ENCODE data around the gene PAPOLB. TPM values are rescaled to one million over a fixed set of nuclear protein-coding genes. Genes with fewer than 3 reads are reported as not detected.

Gene PAPOLB
- polyA plus RNA-seq, 3 donors, result not detected

- Histone ChIP-seq H2AFZ (ENCODE audit: insufficient read depth, low read depth, low read length, poor library complexity, severe bottlenecking) (no peak overlapping the region), H3K9ac (ENCODE audit: insufficient read depth, low read length, poor library complexity, severe bottlenecking) (no peak overlapping the region), H3K4me2 (replicated peaks; ENCODE audit: extremely low read depth, low read length, poor library complexity, severe bottlenecking) (no peak overlapping the region), H3K4me1 (ENCODE audit: control insufficient read depth in 1 of 2, insufficient read depth in 2 of 2, low read length in 2 of 2) (no peaks in the 10 kb centered on the region), H3K27me3 (ENCODE audit: control insufficient read depth in 2 of 2, insufficient read depth in 2 of 2, low read length in 2 of 2) (peaks cover 0 to 12% of the 10 kb centered on the region in 2 donors), H3K36me3 (replicated peaks in 1 of 2; ENCODE audit: control insufficient read depth in 1 of 2, insufficient read depth in 2 of 2, low read length in 2 of 2) (no peaks in the 10 kb centered on the region), H3K27ac (ENCODE audit: low read depth in 1 of 2, low read length in 2 of 2) (no peak overlapping the region), H3K9me3 (replicated peaks in 1 of 2; ENCODE audit: control insufficient read depth in 1 of 2, insufficient read depth in 1 of 2, low read length in 2 of 2) (no peaks in the 10 kb centered on the region), H3K79me2 (ENCODE audit: insufficient read depth, low read length) (no peaks in the 10 kb centered on the region), H3K4me3 (replicated peaks in 1 of 3; ENCODE audit: low read depth in 2 of 3, low read length in 3 of 3) (no peak overlapping the region), H4K20me1 (ENCODE audit: insufficient read depth, low read length) (no peaks in the 10 kb centered on the region)
- H3K4me1 Mint-ChIP-seq, result no peaks in the 10 kb centered on the region
- no peak overlapping the region for H3K27ac Mint-ChIP-seq
- intact Hi-C loops (cut with micrococcal nuclease), result no loop called here
- H3K36me3 Mint-ChIP-seq, result no peaks in the 10 kb centered on the region
- H3K9me3 Mint-ChIP-seq, result peaks cover 0 to 8% (median 0%) of the 10 kb centered on the region in 7 donors
- TF ChIP-seq, protein P1, sequence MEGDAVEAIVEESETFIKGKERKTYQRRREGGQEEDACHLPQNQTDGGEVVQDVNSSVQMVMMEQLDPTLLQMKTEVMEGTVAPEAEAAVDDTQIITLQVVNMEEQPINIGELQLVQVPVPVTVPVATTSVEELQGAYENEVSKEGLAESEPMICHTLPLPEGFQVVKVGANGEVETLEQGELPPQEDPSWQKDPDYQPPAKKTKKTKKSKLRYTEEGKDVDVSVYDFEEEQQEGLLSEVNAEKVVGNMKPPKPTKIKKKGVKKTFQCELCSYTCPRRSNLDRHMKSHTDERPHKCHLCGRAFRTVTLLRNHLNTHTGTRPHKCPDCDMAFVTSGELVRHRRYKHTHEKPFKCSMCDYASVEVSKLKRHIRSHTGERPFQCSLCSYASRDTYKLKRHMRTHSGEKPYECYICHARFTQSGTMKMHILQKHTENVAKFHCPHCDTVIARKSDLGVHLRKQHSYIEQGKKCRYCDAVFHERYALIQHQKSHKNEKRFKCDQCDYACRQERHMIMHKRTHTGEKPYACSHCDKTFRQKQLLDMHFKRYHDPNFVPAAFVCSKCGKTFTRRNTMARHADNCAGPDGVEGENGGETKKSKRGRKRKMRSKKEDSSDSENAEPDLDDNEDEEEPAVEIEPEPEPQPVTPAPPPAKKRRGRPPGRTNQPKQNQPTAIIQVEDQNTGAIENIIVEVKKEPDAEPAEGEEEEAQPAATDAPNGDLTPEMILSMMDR (IDR thresholded peaks at IDR 0.05), result no peak
- H3K4me3 Mint-ChIP-seq, result no peak overlapping the region
- whole genome bisulfite sequencing (ENCODE audit: insufficient coverage), result 97% methylated on average over 16 of the region's 18 CpGs
- H3K27me3 Mint-ChIP-seq (ENCODE audit: low read depth in 3 of 3), result peaks cover 17 to 29% (median 24%) of the 10 kb centered on the region in 3 donors
- DNase-seq, result no peak
Observed at GRCh38 chr7:4876586-4876985, 14.8 kb upstream of the PAPOLB start.

DNA sequence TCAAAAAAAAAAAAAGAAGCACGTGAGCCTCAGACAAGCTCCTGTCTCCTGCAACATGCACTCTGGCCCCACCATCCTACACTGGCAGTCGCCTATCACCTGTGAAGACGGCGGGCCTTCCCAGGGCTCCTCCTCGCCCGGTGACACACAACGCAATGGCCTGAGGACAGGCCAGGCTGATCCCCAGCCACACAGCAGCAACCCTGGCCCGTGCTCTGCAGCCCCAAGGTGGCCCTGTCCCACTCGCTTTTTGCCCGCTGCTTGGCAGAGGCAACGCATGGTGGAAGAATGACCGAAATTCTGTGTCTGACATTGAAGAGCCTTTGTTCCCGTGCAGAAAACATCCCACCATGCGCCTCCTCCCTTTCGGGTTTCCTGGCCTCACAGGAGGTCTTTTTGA, 13.6 kb upstream of the PAPOLB start:
- DNase-seq, result no peak
- H3K9me3 ChIP-seq (replicated peaks in 1 of 2; ENCODE audit: control insufficient read depth in 1 of 2, insufficient read depth in 1 of 2, low read length in 2 of 2), result no peaks in the 10 kb centered on the region
- Mint-ChIP-seq H3K36me3 (no peaks in the 10 kb centered on the region), H3K9me3 (peaks cover 0 to 6% (median 0%) of the 10 kb centered on the region in 7 donors), H3K4me1 (no peaks in the 10 kb centered on the region), H3K27ac (no peak overlapping the region), H3K4me3 (no peak overlapping the region), H3K27me3 (ENCODE audit: low read depth in 3 of 3) (peaks cover 18 to 30% (median 20%) of the 10 kb centered on the region in 3 donors)
- H3K36me3 ChIP-seq (replicated peaks in 1 of 2; ENCODE audit: control insufficient read depth in 1 of 2, insufficient read depth in 2 of 2, low read length in 2 of 2), result no peaks in the 10 kb centered on the region
- no peak overlapping the region for H3K9ac ChIP-seq (ENCODE audit: insufficient read depth, low read length, poor library complexity, severe bottlenecking)
- H3K4me2 ChIP-seq (replicated peaks; ENCODE audit: extremely low read depth, low read length, poor library complexity, severe bottlenecking), result no peak overlapping the region
- TF ChIP-seq, protein P1 (IDR thresholded peaks at IDR 0.05), result no peak
- H3K79me2 ChIP-seq (ENCODE audit: insufficient read depth, low read length), result no peaks in the 10 kb centered on the region
- no peak overlapping the region for H2AFZ ChIP-seq (ENCODE audit: insufficient read depth, low read depth, low read length, poor library complexity, severe bottlenecking)
- WGBS (ENCODE audit: insufficient coverage), result 97% methylated on average over 12 of the region's 15 CpGs
- no peak overlapping the region for H3K27ac ChIP-seq (ENCODE audit: low read depth in 1 of 2, low read length in 2 of 2)
- H3K4me3 ChIP-seq (replicated peaks in 1 of 3; ENCODE audit: low read depth in 2 of 3, low read length in 3 of 3), result no peak overlapping the region
- H4K20me1 ChIP-seq (ENCODE audit: insufficient read depth, low read length), result no peaks in the 10 kb centered on the region
- H3K4me1 ChIP-seq (ENCODE audit: control insufficient read depth in 1 of 2, insufficient read depth in 2 of 2, low read length in 2 of 2), result no peaks in the 10 kb centered on the region
- intact Hi-C loops (cut with micrococcal nuclease), result no loop called here
- H3K27me3 ChIP-seq (ENCODE audit: control insufficient read depth in 2 of 2, insufficient read depth in 2 of 2, low read length in 2 of 2), result peaks cover 0 to 18% of the 10 kb centered on the region in 2 donors
